Gastroesophageal sphincter (tissue), 4 donors: ENCODE measurements around the gene ZDHHC4. TPM values are rescaled to one million over a fixed set of nuclear protein-coding genes. Genes with fewer than 3 reads are reported as not detected.

ENCODE experiments used
- ATAC-seq: fragments of 150-250 bp; one replicate; pipeline ENCODE4 v1.9.1; 2016; ENCODE audit warnings: mild to moderate bottlenecking, moderate library complexity
- H3K27ac ChIP-seq, 4 donors: fragments of 200-600 bp; sonication (generic) in 3 of 4; 1 replicate in 3 of 4; 2 replicates in 1 of 4; pipeline ENCODE4 v1.5.1; 2016 to 2019
- H3K27me3 ChIP-seq: fragments of 200-600 bp; sonication (generic); one replicate; pipeline ENCODE4 v1.5.1; 2019
- H3K36me3 ChIP-seq, 2 donors: fragments of 200-600 bp; sonication (generic); one replicate each; pipeline ENCODE4 v1.5.1; 2019; ENCODE audit warnings: control low read depth in 1 of 2
- H3K4me1 ChIP-seq, 3 donors: fragments of 200-600 bp; sonication (generic); 1 replicate in 2 of 3; 2 replicates in 1 of 3; pipeline ENCODE4 v1.5.1; 2016 to 2019; ENCODE audit warnings: control low read depth in 2 of 3
- H3K4me3 ChIP-seq, 2 donors: fragments of 200-600 bp; sonication (generic); one replicate each; pipeline ENCODE4 v1.5.1; 2019; ENCODE audit warnings: mild to moderate bottlenecking in 1 of 2, moderate library complexity in 1 of 2
- H3K9me3 ChIP-seq, 3 donors: fragments of 200-600 bp; sonication (generic); one replicate each; pipeline ENCODE4 v1.5.1; 2017 to 2019; ENCODE audit warnings: control low read depth in 2 of 3
- EP300 ChIP-seq: sonication (generic); formaldehyde crosslinking; IDR thresholded peaks from one replicate; pipeline ENCODE4 v1.6.1; 2017; ENCODE audit warnings: antibody characterized with exemption, mild to moderate bottlenecking
- POLR2A ChIP-seq, 2 donors: fragments of 450-650 bp; IDR thresholded peaks; one replicate each; pipeline ENCODE4 v1.6.1; 2017; ENCODE audit warnings: antibody characterized with exemption in 2 of 2, mild to moderate bottlenecking in 2 of 2, moderate library complexity in 1 of 2
- POLR2AphosphoS5 ChIP-seq: sonication (generic); formaldehyde crosslinking; IDR thresholded peaks from one replicate; pipeline ENCODE4 v1.6.1; 2017; ENCODE audit warnings: antibody characterized with exemption
- WGBS, 2 donors: methylation state at CpG; one replicate each; pipeline ENCODE4 v1.1.5; 2018; ENCODE audit warnings: low coverage in 1 of 2; 5-methylcytosine and 5-hydroxymethylcytosine counted together
- total RNA-seq, 4 donors: library from RNA; depleted of rRNA; stranded (reverse); fragments of >200 nt; gene quantifications; one replicate each; pipeline ENCODE4 v1.1.0, GENCODE V29; 2016
- TF ChIP-seq, protein P1 (sequence below), 4 experiments: fragments of 200-600 bp in 2 of 4; fragments of 450-650 bp in 2 of 4; sonication (generic) in 1 of 4; IDR thresholded peaks; one replicate each; pipeline ENCODE4 v1.5.1; 2017 to 2019; ENCODE audit warnings: antibody characterized with exemption in 4 of 4, mild to moderate bottlenecking in 2 of 4, moderate library complexity in 2 of 4

Gene ZDHHC4
- total RNA-seq, 4 donors from 2014 or later, result 54.6 to 63.8 (median 58.8) TPM

DNA sequence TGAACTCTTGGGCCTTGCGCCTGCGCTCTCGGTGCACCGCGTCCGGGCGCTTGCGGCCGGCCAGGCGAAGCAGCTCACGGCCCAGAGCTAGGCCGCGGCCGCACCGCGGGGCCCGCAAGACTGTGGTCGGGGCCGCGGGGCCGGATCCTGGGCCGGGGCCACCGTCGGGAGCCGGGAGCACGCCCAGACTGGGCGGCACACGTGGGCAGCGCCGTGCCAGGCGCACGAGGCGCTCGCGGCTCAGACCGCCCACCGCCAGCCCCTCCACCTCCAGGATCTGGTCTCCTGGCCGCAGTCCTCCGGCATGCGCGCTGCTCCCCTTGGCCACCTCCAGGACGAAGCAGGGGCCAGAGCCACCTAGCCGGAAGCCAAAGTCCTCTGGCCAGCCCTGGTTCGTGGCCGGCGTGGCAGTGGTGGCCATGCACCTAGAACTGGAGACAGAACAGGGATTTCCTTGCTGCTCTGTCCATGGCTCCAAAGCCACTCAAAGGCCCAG is 26.2 kb upstream of the ZDHHC4 start, which contains the start of gene GRID2IP:
TSS of gene GRID2IP (minus strand) at position 446 of the 496 bp plus-strand sequence. CDS start at position 421, 25 bp downstream.
- ATAC-seq, result no peak
- WGBS, 2 donors, result 89% methylated on average over 4 of the region's 46 CpGs; no CpG with 5 or more reads in 1 of the 2 donors

DNA sequence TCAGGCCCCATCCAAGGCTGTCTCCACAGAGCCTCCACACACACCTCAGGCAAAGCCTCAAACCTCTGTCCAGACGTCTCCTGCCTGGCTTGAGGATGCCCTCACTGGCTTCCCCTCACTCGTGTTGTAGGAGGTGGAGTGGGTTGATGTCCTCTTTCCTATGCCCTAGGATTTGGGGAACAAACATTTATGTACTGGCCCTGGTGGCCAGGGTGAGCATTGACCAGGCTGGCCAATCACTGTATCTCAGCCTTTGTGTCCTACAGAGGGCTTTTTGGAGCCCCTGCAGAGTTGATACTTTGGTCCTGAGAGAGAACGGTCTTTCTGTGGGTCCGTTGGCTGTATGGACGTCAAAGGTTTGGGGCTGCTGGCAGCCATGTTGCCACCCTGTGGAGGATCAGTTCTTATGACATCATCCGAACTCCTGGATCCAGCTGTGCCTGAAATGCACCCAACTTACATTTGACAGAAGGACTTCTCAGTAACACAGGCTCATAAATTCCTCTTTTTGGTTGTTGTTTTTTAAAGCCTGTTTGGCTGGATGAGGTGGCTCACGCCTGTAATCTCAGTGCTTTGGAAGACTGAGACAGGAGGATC is 23.7 kb upstream of the ZDHHC4 start:
- 71% methylated on average over 5 of the region's 7 CpGs; no CpG with 5 or more reads in 1 of the 2 donors for WGBS, 2 donors
- no peaks in the 10 kb centered on the region for H3K36me3 ChIP-seq
- H3K27ac ChIP-seq, result no peak overlapping the region
- peaks cover 12% of the 10 kb centered on the region for H3K27me3 ChIP-seq
- H3K4me1 ChIP-seq, result no peaks in the 10 kb centered on the region
- H3K9me3 ChIP-seq, result no peaks in the 10 kb centered on the region
- no peak for ATAC-seq
- no peak overlapping the region for H3K4me3 ChIP-seq
- no peak for TF ChIP-seq EP300
- no peak for TF ChIP-seq POLR2AphosphoS5
- TF ChIP-seq, protein P1, sequence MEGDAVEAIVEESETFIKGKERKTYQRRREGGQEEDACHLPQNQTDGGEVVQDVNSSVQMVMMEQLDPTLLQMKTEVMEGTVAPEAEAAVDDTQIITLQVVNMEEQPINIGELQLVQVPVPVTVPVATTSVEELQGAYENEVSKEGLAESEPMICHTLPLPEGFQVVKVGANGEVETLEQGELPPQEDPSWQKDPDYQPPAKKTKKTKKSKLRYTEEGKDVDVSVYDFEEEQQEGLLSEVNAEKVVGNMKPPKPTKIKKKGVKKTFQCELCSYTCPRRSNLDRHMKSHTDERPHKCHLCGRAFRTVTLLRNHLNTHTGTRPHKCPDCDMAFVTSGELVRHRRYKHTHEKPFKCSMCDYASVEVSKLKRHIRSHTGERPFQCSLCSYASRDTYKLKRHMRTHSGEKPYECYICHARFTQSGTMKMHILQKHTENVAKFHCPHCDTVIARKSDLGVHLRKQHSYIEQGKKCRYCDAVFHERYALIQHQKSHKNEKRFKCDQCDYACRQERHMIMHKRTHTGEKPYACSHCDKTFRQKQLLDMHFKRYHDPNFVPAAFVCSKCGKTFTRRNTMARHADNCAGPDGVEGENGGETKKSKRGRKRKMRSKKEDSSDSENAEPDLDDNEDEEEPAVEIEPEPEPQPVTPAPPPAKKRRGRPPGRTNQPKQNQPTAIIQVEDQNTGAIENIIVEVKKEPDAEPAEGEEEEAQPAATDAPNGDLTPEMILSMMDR (IDR thresholded peaks at IDR 0.05), result no peak
- TF ChIP-seq POLR2A (IDR thresholded peaks at IDR 0.05), result no peak

More for the DNA sequence above, 26.2 kb upstream of the ZDHHC4 start, which contains the start of gene GRID2IP:
- H3K36me3 ChIP-seq, result no peaks in the 10 kb centered on the region
- H3K4me3 ChIP-seq, result no peak within 1 kb of the TSS
- H3K27ac ChIP-seq, result no peak within 1 kb of the TSS
- TF ChIP-seq EP300 (no peak), POLR2AphosphoS5 (no peak), POLR2A (IDR thresholded peaks at IDR 0.05) (no peak)
- TF ChIP-seq, protein P1 (IDR thresholded peaks at IDR 0.05), result no peak
- H3K4me1 ChIP-seq, result no peaks in the 10 kb centered on the region
- H3K27me3 ChIP-seq, result peaks cover 5% of the 10 kb centered on the region
- H3K9me3 ChIP-seq, result no peaks in the 10 kb centered on the region

DNA sequence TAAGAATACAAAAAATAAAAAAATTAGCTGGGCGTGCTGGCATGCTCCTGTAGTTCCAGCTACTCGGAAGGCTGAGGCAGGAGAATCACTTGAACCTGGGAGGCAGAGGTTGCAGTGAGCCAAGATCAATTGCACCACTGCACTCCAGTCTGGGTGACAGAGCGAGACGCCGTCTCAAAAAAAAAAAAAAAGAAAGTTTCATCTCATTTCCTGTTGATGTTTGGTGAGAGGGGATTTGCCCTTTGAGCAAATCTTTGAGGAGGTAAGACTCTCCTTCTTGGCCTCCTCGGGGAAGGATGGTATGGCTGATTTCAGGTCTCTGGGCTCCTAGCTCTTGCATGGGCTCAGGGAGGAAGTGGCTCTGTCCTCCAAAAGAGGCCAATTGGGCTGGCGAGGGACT is 22.4 kb upstream of the ZDHHC4 start:
- no peak for ATAC-seq
- WGBS, 2 donors, result 60 to 77% methylated on average over 1 to 7 of the region's 7 CpGs
- Histone ChIP-seq H3K9me3 (no peaks in the 10 kb centered on the region), H3K27me3 (peaks cover 15% of the 10 kb centered on the region), H3K27ac (no peak overlapping the region), H3K4me3 (no peak overlapping the region), H3K4me1 (no peaks in the 10 kb centered on the region), H3K36me3 (no peaks in the 10 kb centered on the region)
- TF ChIP-seq POLR2A (IDR thresholded peaks at IDR 0.05), result no peak
- no peak for TF ChIP-seq EP300
- TF ChIP-seq, protein P1 (IDR thresholded peaks at IDR 0.05), result no peak
- no peak for TF ChIP-seq POLR2AphosphoS5

DNA sequence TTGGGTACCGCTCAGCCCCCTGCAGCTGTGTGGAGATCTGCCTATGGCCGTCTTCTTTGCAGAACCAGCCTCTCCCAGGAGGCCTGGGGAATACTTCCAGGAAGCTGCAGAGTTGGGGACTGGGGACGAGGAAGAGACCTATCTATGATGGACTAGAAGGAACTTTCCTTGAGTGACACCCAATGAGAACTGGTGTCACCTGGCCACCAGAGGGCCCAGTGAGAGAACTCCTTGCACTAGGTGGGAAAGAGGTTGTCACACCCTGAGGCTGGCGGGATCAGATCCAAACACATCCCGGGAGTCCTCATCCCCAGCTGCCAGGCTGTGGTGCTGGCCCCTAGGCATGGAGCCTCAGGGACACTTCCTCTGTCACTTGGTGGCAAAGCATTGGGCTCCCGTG is 21.1 kb upstream of the ZDHHC4 start:
- no CpG with 5 or more reads among the region's 6 CpGs for WGBS, 2 donors
- ATAC-seq, result no peak
- H3K4me1 ChIP-seq, result no peaks in the 10 kb centered on the region
- no peak overlapping the region for H3K4me3 ChIP-seq
- no peaks in the 10 kb centered on the region for H3K36me3 ChIP-seq
- no peak overlapping the region for H3K27ac ChIP-seq
- no peak for TF ChIP-seq EP300
- TF ChIP-seq POLR2A (IDR thresholded peaks at IDR 0.05), result no peak
- TF ChIP-seq, protein P1 (IDR thresholded peaks at IDR 0.05), result no peak
- no peak for TF ChIP-seq POLR2AphosphoS5
- no peaks in the 10 kb centered on the region for H3K9me3 ChIP-seq
- peaks cover 16% of the 10 kb centered on the region for H3K27me3 ChIP-seq

DNA sequence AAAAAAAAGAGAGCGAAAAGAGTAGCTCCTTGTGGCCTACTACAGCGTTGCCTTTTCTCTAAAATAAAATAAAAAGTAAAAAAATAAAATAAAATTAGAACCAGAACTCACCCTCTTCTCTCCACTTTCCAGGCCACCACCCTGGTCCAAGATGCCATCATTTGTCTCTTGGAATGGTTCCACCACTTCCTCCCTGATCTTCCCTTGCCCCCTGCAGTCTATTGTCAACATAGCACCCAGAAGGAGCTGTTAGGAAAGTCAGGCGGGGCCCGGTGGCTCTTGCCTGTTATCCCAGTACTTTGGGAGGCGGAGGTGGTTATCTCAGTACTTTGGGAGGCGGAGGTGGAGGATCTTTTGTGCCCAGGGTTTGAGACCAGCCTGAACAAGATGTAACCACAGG is 18.4 kb upstream of the ZDHHC4 start:
- no peak for TF ChIP-seq EP300
- TF ChIP-seq, protein P1 (IDR thresholded peaks at IDR 0.05), result peak in 1 of 4 experiments; percentile 14
- TF ChIP-seq POLR2AphosphoS5, result no peak
- TF ChIP-seq POLR2A (IDR thresholded peaks at IDR 0.05), result no peak
- no peak overlapping the region for H3K4me3 ChIP-seq
- WGBS, 2 donors, result 52 to 72% methylated on average over 2 to 6 of the region's 6 CpGs
- H3K27ac ChIP-seq, result no peak overlapping the region
- no peaks in the 10 kb centered on the region for H3K36me3 ChIP-seq
- H3K9me3 ChIP-seq, result no peaks in the 10 kb centered on the region
- H3K27me3 ChIP-seq, result peaks cover 16% of the 10 kb centered on the region
- no peaks in the 10 kb centered on the region for H3K4me1 ChIP-seq
- ATAC-seq, result no peak
